Esophagus mucosa (tissue), 1 donor: ENCODE data around the gene MYADML2. TPM values are rescaled to one million over a fixed set of nuclear protein-coding genes. Genes with fewer than 3 reads are reported as not detected.

Experiments
- ATAC-seq: fragments of 200-7000 bp; cut with Tn5 transposase; one replicate; pipeline ENCODE4 v1.9.1; 2020
- total RNA-seq: library from RNA; stranded (reverse); gene quantifications from one replicate; pipeline ENCODE4 v1.2.4, GENCODE V29; 2023
- donor health status: DM: yes; HTN: yes; CAD: no.

MYADML2 gene
- total RNA-seq, 1 donor from 2014 or later: not detected

- ATAC-seq: no peak
Observed at GRCh38 chr17:81909966-81910839, 36.8 kb downstream of the MYADML2 start.

GRCh38 chr17:81909231-81909630, 37.8 kb downstream of the MYADML2 start:
- ATAC-seq: no peak

DNA sequence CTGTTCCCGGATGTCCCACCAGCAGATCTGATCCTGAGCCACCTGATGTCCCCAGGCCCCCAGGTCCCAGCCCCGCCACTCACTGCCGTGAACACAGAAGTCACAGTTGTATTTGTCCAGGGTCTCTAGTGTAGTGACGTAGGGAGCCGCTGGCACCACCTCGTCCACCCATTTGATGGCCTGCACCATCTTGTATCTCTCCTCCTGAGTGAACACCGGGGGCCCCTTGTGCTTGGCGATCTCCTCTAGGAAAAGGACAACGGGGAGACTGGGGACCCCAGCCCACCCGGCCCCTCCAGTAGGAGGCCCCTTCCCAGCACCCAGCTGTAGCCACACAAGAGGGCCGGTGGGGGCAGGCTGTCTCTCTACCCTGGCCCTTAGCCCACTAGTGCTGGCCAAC, 38.2 kb downstream of the MYADML2 start:
- no peak for ATAC-seq

DNA sequence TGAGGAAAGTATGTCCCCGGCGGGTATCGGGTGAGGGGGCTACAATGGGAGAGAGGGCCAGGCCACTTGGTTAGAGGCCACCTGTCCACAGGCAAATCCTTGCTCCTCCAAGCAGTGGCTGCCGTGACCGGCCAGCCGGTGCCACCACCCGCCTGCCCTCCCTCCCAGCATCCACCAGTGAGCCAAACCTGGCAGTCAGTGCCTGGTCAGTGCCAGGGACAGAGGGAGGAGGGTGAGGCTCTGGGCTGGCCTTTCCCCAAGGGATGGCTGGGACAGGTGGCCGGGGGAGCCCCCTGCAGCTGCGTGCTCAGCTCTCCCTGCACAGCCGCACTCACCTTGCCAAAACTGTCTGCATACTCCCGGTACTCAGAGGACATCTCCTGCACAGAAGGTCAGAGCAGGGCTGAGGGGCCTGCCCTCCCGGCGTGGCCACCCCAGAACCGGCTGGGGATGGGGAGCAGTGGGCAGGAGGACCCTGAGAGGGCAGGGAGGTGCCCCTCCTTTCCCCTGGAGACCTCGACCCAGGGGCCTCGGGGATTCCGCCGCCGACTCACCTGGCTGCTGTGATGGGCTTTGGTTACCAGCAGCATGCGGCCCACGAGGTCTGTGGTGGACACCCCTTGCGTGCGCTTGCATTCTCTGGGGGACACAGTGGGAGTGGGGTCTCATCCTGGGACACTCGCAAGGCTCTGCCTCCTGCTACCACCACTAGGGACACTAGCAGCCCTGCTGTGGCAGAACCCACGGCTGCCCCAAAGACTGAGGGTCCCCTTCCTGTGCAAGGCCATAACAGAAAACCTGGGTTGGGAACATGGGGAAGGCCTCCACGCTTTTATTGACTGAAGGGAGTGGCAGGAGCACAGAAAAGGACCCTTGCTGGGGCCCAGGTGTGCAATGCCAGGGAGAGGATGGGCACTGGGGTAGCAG, 39.6 kb downstream of the MYADML2 start:
- no peak for ATAC-seq

DNA sequence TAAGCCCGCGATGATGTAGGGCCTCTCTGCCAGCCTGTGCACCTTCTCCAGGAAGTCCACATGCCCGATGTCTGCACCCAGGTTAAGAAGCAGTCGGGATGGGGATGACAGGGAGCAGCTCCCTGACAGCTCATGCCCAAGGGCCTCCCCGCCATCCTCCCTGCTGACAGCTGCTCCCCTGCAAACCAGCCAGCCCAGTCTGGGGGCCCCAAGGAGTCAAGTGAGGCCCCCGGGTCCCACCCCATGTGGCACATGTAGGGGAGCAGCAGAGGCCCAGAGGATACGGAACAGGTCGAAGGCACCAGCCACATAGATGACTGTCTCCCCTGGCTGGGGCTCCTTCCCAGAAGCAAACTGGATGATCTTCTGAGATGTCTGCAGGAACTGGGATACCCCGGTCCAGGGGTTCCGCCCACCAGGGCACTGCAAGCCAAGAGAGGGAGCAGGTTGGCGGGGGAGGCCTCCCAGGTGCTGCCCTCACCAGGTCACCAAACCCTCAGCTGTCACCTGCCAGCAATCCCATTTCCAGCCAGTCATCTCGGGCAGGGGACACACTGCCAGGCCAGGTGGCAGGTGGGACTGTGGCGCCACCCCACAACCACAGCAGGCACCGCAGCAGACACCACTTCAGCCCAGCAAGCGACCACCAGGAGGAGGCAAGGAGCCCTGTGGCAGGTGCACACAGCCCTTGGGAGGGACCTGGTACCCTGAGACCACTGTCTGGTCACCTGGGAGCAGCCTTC, 40.4 kb downstream of the MYADML2 start:
- no peak for ATAC-seq

DNA sequence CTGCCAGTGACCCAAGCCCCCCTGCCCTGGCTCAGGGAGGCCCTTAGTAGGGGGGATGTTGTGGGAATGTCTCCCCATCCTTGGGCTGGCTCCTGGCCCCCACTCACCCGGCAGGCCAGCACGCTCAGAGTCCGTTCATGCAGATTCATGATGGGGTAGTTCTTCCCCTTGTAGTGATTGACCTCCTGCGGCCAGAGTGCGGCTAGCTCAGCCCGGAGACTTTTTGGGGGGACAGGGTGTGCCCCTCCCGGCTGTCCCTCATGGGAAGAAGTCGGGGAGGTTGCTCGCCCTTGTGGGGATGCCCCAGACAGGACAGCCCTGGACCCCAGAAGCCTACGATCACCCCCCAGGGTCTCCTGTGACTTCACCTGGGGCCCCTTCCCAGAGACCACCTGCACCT, 41.0 kb downstream of the MYADML2 start:
- ATAC-seq: no peak

DNA sequence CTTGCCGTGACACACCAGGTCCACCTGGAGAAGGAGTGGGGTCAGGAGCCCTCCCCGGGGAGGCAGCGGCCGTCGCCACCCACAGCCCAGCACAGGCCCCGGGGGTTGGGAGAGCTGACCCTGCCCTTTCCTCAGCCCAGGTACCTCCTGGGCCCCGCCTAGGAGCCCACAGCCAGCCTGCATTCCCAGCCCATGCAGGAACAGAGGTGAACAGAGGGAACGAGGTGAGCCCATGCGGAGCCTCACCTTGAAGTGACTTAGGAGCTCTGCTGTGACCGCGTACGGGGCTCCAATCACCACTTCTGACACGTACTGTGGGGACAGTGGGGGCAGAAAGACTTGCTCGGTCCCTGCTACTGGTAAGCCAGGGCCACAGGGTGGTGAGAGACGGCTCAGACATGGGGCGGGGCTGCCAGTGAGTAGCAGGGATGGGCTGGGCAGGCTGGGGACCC, 41.6 kb downstream of the MYADML2 start:
- no peak for ATAC-seq

GRCh38 chr17:81904600-81905423, 42.2 kb downstream of the MYADML2 start:
- no peak for ATAC-seq

DNA sequence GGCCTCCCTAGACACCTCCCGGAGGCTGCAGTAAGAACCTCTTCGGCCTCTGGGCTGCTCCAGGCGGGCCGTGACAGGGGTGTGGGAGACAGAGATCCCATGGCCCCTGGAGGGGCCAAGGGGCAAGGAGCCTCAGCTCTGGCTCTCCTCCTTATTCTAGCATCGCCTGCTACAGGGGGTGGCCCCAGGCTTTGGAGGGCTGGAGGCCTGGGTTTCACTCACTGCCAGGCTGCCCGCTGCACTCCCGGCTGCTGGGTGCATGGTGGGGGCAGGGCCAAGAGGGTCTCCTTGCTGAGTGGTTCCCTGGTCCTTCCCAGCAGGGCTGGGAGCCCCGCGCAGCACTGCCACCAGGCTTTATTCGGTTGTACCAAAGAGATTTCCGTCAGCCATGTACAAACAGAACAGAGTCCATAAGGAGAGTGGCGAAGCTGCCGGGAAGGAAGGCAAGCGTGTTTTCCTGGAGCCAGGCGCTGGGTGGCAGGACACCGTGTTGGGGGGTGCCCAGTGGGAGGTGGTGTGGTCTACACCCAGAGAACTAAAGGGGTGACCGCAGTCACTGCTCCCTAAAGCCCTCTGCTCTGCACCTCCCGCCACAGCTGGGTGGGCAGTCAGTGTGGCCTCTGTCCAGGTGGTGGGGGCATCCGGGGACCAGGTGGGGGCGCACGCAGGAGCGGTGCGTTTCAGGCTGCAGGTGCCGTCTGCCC, 43.0 kb downstream of the MYADML2 start:
- no peak for ATAC-seq

- ATAC-seq: no peak
Observed at GRCh38 chr17:81903415-81903831, 43.6 kb downstream of the MYADML2 start.

- peak; percentile 3 for ATAC-seq
Observed at GRCh38 chr17:81902653-81903414, 44.2 kb downstream of the MYADML2 start.

GRCh38 chr17:81902023-81902652, 44.9 kb downstream of the MYADML2 start, which contains the start of gene NPB:
Gene NPB (plus strand): TSS chr17:81902238. CDS start chr17:81902278, 40 bp downstream.
- peak; percentile 15 for ATAC-seq

- ATAC-seq: peak; percentile 1
Observed at GRCh38 chr17:81901167-81902022, 45.6 kb downstream of the MYADML2 start.

DNA sequence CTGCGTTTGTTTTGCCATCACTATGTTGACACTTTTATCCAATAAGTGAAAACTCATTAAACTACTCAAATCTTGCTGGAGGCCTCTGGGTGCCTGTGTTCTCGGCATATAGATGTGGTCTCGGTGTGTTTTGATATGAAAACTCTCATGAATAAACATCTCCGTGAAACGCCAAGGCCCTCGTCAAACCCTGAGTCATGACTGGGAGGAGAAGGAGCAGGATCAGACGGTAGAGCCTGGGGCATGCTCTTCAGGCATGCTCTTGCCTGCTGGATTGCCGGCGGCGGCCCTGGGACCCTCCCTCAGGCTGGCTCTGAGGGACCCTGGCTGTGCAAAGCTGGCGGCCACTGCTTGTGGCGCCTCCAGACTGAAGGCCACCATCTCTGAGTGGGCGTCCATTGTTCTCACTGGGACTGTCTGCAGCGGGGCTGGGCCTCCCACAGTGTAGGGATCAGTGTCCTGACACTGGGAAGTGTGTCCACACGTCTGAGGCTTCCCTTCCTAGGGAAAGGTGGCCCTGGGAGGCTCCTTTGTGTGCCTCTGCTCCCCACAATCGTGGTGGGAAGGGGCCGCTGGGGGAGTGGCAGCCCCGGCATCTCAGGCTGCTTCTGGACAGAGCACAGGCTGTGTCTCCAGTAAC, 46.7 kb downstream of the MYADML2 start:
- peak; percentile 7 for ATAC-seq

- ATAC-seq: no peak
Observed at GRCh38 chr17:81899514-81900166, 47.4 kb downstream of the MYADML2 start.

DNA sequence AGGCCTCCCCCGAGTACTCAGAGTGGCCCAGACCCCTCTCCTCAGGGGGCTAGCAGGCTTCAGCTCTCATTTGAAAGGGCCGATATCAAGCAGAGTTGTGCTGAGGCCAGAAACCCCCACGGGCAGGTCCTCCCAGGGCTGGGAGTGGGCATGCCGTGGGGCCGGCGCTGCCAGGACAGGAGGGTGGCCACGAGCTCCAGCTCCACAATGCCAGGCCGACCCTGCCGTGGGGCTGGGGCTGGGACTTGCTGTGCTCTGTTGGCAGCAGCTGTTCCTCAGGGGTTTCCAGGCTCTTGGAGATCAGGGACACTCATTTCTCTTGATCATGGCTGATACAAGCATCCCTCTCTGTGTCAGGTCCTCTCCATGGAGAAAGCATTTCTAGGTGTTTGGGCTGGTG, 48.1 kb downstream of the MYADML2 start:
- ATAC-seq: no peak
